Measurements from ENCODE around the gene ENOX1. TPM values are rescaled to one million over a fixed set of nuclear protein-coding genes. Genes with fewer than 3 reads are reported as not detected.

ENOX1 gene
- polyA plus RNA-seq, 3 donors = 0.04 TPM; not detected in 2

DNA sequence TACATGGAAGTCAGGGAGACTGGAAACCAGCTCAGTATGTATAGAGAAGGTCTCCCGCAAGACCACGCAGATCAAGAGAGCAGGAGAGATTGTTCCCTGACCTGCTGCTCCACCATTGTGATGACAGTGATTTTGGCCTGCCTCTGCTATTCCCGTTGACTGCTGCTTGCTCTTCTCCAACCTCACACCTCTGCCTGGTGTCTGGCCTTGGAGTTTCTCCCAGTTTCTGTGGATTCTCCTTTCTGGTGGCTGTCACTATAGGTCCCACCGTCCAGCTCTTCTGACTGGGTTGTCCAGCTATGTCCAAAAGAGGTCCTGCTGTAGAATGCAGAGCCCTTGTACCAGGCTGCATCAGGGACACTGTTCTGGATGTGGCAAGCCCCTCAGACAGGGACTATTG is 591.7 kb downstream of the ENOX1 start:
- no peak overlapping the region for H3K4me3 Mint-ChIP-seq
- peaks cover 0 to under 1% (median 0%) of the 10 kb centered on the region in 7 donors for H3K9me3 Mint-ChIP-seq
- WGBS (ENCODE audit: insufficient coverage) = 98% methylated on average over 4 of the region's 4 CpGs

DNA sequence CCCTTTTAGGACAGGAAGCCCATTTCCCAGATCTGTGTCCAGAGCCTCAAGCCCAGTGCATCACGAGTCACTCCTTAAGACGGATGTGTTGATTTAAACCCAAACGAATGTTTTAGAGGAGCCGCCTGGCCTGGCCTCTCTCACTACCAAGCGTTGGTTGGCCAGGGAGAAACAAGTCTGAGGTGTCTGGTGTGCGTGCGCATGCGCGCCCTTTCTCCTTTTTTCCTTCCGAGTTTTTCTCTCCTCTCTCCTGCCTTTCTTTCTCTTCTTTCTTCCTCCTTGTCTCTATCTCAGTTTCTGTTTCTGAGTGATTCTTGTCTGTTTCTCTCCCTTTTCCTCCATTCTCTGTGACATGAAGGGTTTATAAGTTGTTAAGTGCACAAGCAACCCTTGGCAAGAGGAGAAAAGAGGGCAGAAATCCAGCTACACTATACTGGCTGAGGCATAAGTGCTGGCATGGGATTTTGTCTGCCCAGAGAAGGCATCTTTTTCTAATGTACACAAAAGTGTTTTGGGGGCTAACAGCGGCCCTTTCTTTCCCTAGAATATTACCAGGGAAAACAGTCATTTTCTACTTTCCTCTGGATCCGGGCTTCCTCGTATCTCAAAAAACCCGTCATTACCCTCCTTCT is 592.9 kb downstream of the ENOX1 start:
- H3K36me3 Mint-ChIP-seq = no peaks in the 10 kb centered on the region

More for the DNA sequence above, 591.7 kb downstream of the ENOX1 start:
- peaks cover 0 to 2% of the 10 kb centered on the region in 2 donors for H3K27me3 ChIP-seq (ENCODE audit: control insufficient read depth in 2 of 2, insufficient read depth in 2 of 2, low read length in 2 of 2)
- no peak overlapping the region for H2AFZ ChIP-seq (ENCODE audit: insufficient read depth, low read depth, low read length, poor library complexity, severe bottlenecking)
- Mint-ChIP-seq H3K27ac (no peak overlapping the region), H3K4me1 (no peaks in the 10 kb centered on the region), H3K36me3 (no peaks in the 10 kb centered on the region), H3K27me3 (ENCODE audit: low read depth in 3 of 3) (peaks cover 2 to 5% (median 3%) of the 10 kb centered on the region in 3 donors)
- H3K9me3 ChIP-seq (replicated peaks in 1 of 2; ENCODE audit: control insufficient read depth in 1 of 2, insufficient read depth in 1 of 2, low read length in 2 of 2) = no peaks in the 10 kb centered on the region
- intact Hi-C loops (cut with micrococcal nuclease) = no loop called here
- DNase-seq = no peak
- no peak overlapping the region for H3K27ac ChIP-seq (ENCODE audit: low read depth in 1 of 2, low read length in 2 of 2)
- no peaks in the 10 kb centered on the region for H3K79me2 ChIP-seq (ENCODE audit: insufficient read depth, low read length)
- H3K4me3 ChIP-seq (replicated peaks in 1 of 3; ENCODE audit: low read depth in 2 of 3, low read length in 3 of 3) = no peak overlapping the region
- H3K36me3 ChIP-seq (replicated peaks in 1 of 2; ENCODE audit: control insufficient read depth in 1 of 2, insufficient read depth in 2 of 2, low read length in 2 of 2) = no peaks in the 10 kb centered on the region
- H4K20me1 ChIP-seq (ENCODE audit: insufficient read depth, low read length) = no peaks in the 10 kb centered on the region
- TF ChIP-seq, protein P1, sequence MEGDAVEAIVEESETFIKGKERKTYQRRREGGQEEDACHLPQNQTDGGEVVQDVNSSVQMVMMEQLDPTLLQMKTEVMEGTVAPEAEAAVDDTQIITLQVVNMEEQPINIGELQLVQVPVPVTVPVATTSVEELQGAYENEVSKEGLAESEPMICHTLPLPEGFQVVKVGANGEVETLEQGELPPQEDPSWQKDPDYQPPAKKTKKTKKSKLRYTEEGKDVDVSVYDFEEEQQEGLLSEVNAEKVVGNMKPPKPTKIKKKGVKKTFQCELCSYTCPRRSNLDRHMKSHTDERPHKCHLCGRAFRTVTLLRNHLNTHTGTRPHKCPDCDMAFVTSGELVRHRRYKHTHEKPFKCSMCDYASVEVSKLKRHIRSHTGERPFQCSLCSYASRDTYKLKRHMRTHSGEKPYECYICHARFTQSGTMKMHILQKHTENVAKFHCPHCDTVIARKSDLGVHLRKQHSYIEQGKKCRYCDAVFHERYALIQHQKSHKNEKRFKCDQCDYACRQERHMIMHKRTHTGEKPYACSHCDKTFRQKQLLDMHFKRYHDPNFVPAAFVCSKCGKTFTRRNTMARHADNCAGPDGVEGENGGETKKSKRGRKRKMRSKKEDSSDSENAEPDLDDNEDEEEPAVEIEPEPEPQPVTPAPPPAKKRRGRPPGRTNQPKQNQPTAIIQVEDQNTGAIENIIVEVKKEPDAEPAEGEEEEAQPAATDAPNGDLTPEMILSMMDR (IDR thresholded peaks at IDR 0.05) = no peak
- no peak overlapping the region for H3K9ac ChIP-seq (ENCODE audit: insufficient read depth, low read length, poor library complexity, severe bottlenecking)
- H3K4me1 ChIP-seq (ENCODE audit: control insufficient read depth in 1 of 2, insufficient read depth in 2 of 2, low read length in 2 of 2) = no peaks in the 10 kb centered on the region
- H3K4me2 ChIP-seq (replicated peaks; ENCODE audit: extremely low read depth, low read length, poor library complexity, severe bottlenecking) = no peak overlapping the region

More for the DNA sequence above, 592.9 kb downstream of the ENOX1 start:
- WGBS (ENCODE audit: insufficient coverage) = 78% methylated on average over 7 of the region's 14 CpGs
- Histone ChIP-seq H3K9ac (ENCODE audit: insufficient read depth, low read length, poor library complexity, severe bottlenecking) (no peak overlapping the region), H3K36me3 (replicated peaks in 1 of 2; ENCODE audit: control insufficient read depth in 1 of 2, insufficient read depth in 2 of 2, low read length in 2 of 2) (no peaks in the 10 kb centered on the region), H3K27ac (ENCODE audit: low read depth in 1 of 2, low read length in 2 of 2) (no peak overlapping the region), H3K4me1 (ENCODE audit: control insufficient read depth in 1 of 2, insufficient read depth in 2 of 2, low read length in 2 of 2) (no peaks in the 10 kb centered on the region), H4K20me1 (ENCODE audit: insufficient read depth, low read length) (no peaks in the 10 kb centered on the region), H3K9me3 (replicated peaks in 1 of 2; ENCODE audit: control insufficient read depth in 1 of 2, insufficient read depth in 1 of 2, low read length in 2 of 2) (no peaks in the 10 kb centered on the region), H3K79me2 (ENCODE audit: insufficient read depth, low read length) (no peaks in the 10 kb centered on the region), H3K27me3 (ENCODE audit: control insufficient read depth in 2 of 2, insufficient read depth in 2 of 2, low read length in 2 of 2) (peaks cover 0 to 2% of the 10 kb centered on the region in 2 donors), H2AFZ (ENCODE audit: insufficient read depth, low read depth, low read length, poor library complexity, severe bottlenecking) (no peak overlapping the region), H3K4me3 (replicated peaks in 1 of 3; ENCODE audit: low read depth in 2 of 3, low read length in 3 of 3) (no peak overlapping the region), H3K4me2 (replicated peaks; ENCODE audit: extremely low read depth, low read length, poor library complexity, severe bottlenecking) (no peak overlapping the region)
- TF ChIP-seq, protein P1 (IDR thresholded peaks at IDR 0.05) = no peak
- no peak overlapping the region for H3K4me3 Mint-ChIP-seq
- peaks cover 0 to 5% (median 2%) of the 10 kb centered on the region in 3 donors for H3K27me3 Mint-ChIP-seq (ENCODE audit: low read depth in 3 of 3)
- H3K27ac Mint-ChIP-seq = no peak overlapping the region
- no peaks in the 10 kb centered on the region for H3K9me3 Mint-ChIP-seq
- intact Hi-C loops (cut with micrococcal nuclease) = no loop called here
- H3K4me1 Mint-ChIP-seq = no peaks in the 10 kb centered on the region
- no peak for DNase-seq
